Erythroblast (primary cell): ENCODE measurements around the gene TNFAIP8.

ENCODE experiments used
- DNase-seq, 2 experiments: peaks; one replicate each; lab custom pipeline; 2025; lab: John Stamatoyannopoulos, UW
- GATA1 ChIP-seq: IDR thresholded peaks from 2 replicates; pipeline ENCODE4 v1.6.1; 2011; ENCODE audit warnings: low read depth, mild to moderate bottlenecking, control low read depth, low read length, moderate library complexity
- POLR2A ChIP-seq: IDR thresholded peaks from 2 replicates; pipeline ENCODE4 v1.6.1; 2011; ENCODE audit warnings: mild to moderate bottlenecking, low read length

Gene TNFAIP8

DNA sequence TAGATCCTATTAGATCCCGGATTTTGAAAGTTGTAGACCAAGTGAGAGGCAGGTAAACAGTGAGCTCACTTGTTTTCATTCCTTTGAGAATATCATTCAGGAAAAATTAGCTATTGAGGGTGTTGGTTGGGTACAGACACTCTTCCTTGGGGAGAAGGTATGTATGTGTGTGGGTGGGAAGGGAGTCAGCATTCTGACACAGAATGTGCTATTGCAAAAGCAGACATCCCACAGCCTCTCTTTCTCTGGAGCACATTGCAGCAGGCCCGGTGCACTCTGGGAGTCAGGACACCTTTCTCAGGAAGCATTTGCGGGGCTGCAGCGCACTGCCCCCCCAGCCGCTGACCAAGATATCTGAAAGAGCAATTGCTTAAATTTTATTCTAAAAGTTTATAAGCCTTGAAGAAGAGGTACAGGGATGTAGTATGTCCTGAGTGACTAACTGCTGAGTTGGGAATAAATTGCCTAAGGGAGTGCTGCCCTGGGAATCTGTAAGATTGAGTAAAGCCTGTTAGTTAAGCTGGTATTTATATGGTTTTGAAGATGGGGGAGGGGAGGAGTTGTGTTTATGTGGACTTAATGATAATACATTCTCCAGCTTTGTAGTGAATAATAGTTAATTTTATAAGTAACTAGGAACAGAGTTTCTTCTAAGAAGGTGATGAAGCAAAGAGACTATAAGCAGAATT lies 5.2 kb downstream of the TNFAIP8 start:
- no peak for DNase-seq
- TF ChIP-seq POLR2A (no peak), GATA1 (no peak)

DNA sequence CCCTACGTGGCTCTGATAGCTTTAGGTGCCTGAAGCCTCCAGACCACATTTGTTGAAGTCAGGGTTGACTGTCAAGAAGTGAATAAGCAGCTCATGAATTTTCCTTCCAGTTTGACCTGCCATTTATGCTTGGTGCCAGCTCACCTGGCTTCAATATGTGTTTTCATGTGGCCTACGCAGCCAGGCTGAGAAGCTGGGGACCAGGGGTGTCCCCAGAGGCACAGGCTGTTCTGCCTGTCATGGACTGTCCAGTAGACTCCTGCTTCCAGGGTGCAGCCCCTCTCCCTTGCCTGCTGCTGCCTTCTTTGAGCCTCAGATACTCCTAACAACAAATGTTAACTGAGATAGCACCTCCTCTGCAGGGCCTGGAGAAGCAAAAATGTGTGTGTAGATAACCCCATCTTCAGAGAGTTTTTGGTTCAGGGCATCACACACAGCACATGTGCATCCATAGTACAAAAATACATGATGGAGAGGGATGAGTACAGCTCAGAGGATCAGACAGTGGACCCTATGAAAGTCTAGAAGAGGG lies 5.8 kb downstream of the TNFAIP8 start:
- peak; percentile 51 to 86 for DNase-seq
- no peak for TF ChIP-seq GATA1
- TF ChIP-seq POLR2A = no peak

DNA sequence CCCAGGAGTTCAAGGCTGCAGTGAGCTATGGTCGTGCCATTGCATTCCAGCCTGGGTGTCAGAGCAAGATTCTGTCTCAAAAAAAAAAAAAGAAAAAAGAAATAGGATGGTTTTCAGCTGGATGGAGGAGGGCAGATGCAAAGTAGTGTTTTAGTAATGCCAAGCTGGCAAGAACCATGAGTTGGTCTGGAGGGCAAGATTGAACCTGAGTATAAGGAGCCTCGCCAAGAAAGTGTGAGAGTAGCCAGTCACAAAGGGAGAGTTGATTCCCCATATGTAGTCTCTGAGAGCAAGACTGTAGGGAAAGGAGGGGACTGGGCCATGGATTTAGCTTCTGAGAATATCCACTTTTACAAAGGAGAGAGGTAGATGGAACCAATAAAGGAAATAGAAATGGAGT lies 6.9 kb downstream of the TNFAIP8 start:
- no peak for DNase-seq
- no peak for TF ChIP-seq GATA1
- TF ChIP-seq POLR2A = no peak

- TF ChIP-seq POLR2A (no peak), GATA1 (no peak)
- DNase-seq = no peak
Observed at GRCh38 chr5:119363271-119363670, 7.5 kb downstream of the TNFAIP8 start.

DNA sequence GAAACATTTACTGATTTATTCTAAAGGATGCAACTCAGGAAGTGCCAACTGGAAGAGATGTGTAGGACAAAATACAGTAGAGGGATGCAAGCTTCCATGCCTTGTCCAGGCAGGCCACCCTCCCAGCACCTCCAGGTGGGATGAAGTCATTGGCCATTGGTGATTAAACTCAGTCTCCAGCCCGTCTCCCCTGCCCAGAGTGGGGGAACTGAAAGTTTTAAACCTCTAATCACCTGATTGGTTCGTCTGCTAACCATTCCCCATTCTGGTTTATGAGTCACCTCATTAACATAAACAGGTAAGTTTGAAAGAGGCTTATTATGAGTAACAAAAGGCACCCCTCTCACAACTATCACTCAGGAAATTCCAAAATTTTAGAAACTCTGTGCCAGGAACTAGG lies 8.1 kb downstream of the TNFAIP8 start:
- TF ChIP-seq GATA1 (no peak), POLR2A (no peak)
- no peak for DNase-seq

GRCh38 chr5:119365847-119366539 lies 10.2 kb downstream of the TNFAIP8 start:
- DNase-seq = no peak
- no peak for TF ChIP-seq POLR2A
- no peak for TF ChIP-seq GATA1

- TF ChIP-seq GATA1 (no peak), POLR2A (no peak)
- no peak for DNase-seq
Observed at GRCh38 chr5:119366540-119366881, 10.7 kb downstream of the TNFAIP8 start.

GRCh38 chr5:119367502-119368237 lies 11.9 kb downstream of the TNFAIP8 start:
- DNase-seq = no peak
- no peak for TF ChIP-seq POLR2A
- no peak for TF ChIP-seq GATA1

DNA sequence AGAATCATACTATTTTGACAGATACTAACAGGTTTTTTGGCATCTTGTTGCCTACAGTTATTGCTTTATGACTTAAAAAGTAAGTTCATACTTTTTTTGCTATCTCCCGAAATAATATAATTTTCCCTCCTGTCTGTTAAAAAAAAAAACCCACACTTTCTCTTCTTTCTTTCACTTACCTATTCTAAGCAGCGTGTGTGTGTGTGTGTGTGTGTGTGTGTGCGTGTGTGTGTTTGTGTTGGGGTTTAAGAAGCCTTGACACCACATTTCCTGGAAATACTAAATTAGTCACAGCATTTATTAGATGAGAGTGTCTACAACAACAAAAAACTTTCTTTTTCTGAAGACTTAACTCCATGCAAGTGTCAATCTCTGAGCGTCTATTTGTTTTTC lies 12.4 kb downstream of the TNFAIP8 start:
- TF ChIP-seq GATA1 (no peak), POLR2A (no peak)
- DNase-seq = no peak

DNA sequence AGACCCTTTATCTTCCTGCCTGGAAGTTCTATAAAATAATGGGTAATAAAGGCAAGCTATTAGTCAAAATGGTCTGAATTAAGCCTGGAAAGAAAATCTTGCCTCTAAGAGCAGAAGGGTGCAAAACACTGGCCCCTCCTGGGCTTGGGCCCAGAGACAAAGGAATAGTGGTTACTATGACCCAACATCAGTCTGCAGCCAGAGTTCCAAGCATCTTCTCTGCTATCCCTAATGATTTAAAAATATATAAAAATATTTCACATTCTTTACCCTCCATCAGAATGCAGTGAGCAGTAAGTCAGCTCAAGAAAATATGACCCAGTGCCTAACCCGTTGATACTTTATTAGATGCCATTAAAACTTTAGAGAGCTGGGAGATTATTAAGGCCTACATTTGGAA lies 14.7 kb downstream of the TNFAIP8 start:
- TF ChIP-seq GATA1 (no peak), POLR2A (no peak)
- no peak for DNase-seq

GRCh38 chr5:119371146-119371545 lies 15.3 kb downstream of the TNFAIP8 start:
- no peak for DNase-seq
- TF ChIP-seq POLR2A (no peak), GATA1 (no peak)

GRCh38 chr5:119373449-119373858 lies 17.6 kb downstream of the TNFAIP8 start:
- DNase-seq = no peak
- TF ChIP-seq GATA1 (no peak), POLR2A (no peak)

DNA sequence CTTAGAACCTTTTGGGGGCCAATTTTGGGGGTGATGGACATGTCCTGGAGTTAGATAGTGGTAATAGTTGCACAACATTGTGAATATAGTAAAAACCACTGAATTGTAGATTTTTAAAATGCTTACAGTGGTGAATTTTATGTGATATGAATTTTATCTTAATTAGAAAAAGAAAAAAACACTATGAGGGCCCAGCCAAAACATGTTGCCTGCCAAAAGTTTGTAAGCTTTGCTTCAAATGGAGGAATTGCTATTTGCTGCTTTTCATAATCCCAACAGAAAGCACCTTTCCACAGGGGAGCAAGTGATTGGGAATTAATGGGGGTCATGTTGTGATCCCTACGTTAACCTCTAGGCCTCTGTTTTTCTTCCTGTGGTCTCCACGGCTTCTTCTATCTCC lies 19.1 kb downstream of the TNFAIP8 start:
- no peak for DNase-seq
- TF ChIP-seq POLR2A (no peak), GATA1 (no peak)

DNA sequence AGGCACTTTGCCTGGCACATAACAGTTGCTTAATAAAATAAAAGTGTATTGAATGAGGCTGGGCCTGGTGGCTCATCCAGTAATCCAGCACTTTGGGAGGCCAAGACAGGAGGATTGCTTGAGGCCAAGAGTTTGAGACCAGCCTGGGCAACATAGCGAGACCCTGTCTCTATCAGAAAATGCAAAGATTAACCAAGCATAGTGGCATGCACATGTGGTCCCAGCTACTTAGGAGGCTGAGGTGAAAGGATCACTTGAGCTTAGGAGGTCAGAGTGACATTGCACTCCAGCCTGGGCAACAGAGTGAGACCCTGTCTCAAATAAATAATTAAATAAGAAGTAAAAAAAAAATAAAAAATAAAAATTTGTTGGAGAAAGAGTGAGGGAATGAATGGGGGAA lies 21.2 kb downstream of the TNFAIP8 start:
- TF ChIP-seq GATA1 = no peak
- no peak for TF ChIP-seq POLR2A
- DNase-seq = no peak
